Hematopoietic multipotent progenitor cell treated with erythropoietin and hydrocortisone succinate and interleukin-3 and kit ligand, for 8 days (in vitro differentiated cells): Measurements from ENCODE around the gene LRRC4B.
"Not testable (repeated sequence)": the region's sequence is repeated elsewhere in the genome, so short reads cannot be mapped to it uniquely, and the experiment has no call there.

Experiments used
- DNase-seq: peaks from one replicate; pipeline ENCODE4 v3.0.0-alpha.2; 2015

LRRC4B gene

DNA sequence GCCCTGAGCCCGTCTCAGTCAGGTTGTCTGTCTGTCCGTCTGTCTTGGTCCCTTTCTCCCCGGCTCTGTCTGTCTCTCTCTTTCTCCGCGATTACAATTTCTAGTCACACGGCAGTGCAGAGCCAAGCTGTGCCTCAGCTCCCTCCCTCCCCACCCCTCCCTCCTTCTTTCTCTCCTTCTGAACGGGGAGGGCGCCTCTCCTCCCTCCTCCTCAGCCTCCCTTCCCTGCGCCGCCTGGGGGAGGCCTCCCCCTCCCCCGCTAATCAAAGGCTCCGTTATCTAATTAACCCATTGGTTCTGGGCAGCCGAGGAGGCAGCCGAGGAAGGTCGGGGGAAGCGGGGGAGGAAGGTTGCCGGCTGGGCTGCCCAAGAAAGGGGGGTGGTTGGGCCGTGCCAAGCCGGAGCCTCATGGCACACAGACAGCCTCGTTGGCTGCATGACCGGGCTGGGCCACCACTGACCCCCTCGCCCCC lies 16.5 kb downstream of the LRRC4B start:
- DNase-seq = peak; percentile 53

GRCh38 chr19:50551034-50551714 lies 17.1 kb downstream of the LRRC4B start:
- DNase-seq = no peak

DNA sequence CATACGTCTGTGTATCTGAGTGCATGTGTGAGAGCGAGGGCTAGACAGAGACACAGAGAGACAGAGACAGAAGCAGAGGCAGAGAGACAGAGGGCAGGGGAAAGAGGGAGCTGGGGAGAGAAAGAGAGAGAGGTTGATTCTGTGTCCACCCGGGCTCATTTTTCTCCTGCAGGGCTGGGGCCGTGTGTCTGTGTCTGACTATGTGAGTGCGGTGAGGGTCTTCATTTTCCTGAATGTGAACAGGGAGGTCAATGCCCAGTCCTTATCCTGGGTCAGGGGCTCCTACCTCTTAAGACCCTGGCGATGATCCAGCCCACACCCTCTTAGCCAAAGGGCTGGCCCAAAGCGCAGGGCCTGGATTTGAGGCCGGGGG lies 17.7 kb downstream of the LRRC4B start:
- DNase-seq = no peak

- DNase-seq = no peak
Observed at GRCh38 chr19:50549927-50550593, 18.2 kb downstream of the LRRC4B start.

DNA sequence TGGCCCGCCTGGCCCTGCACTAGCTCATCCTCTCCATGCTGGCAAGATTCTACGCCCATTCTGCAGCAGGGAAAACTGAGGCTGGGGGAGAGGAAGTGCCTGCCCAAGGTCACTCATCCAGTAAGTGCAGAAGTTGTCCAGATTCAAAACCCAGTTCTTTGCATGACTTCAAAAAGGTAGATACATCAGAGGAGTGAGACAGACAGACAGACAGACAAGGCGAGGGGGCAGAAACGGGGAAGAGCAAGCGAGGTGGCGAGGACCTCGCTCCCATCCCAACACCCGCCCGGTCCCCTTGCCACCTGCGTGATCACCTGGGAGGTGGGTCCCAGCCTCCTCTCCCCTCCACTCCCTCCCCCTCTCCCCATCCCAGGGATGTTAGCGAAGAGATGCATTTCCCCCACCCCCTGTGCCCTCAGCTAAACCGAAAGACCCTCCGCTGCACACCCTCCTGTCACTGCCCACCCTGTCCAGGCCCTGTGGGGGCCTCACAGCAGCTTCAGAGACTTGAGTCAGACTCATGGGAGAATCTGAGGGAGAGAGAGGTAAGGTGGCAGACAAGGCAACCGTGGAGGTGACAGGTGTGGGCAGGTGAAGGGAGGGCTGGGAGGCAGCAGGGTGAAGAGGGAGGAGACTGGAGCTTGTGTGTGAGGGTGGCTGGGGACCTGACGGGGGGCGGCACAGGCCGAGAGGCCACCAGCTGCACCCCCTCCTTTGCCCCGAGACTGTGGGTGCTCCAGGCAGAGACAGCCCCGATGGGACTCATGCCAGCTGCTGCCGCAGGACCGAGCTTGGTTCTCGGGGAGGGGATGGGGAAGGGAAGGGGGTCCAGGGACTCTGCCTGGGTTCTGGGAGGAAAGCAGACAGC lies 18.9 kb downstream of the LRRC4B start:
- DNase-seq = no peak

- DNase-seq = no peak
Observed at GRCh38 chr19:50548191-50549058, 19.8 kb downstream of the LRRC4B start.

- DNase-seq = no peak
Observed at GRCh38 chr19:50547385-50548190, 20.6 kb downstream of the LRRC4B start.

- DNase-seq = no peak
Observed at GRCh38 chr19:50546527-50547221, 21.6 kb downstream of the LRRC4B start.

DNA sequence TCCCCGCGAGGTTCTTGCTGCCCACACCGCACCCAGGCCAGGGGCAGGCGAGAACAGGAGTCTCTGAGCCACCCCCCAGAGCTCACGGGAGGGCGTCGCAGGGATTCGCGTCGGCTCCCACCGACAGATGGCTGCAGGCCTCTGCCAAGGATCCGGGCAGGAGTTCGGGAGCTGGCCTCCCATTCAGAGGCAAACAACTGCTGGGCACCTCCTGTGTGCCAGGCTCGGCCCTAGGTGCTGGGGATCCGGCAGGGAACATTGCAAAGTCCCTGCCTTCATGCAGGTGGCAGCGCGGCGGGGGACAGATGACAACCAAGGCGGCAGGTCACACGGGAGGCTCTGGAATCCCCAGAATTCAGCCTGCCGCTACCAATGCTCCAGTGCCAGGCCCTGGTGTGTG lies 25.3 kb downstream of the LRRC4B start:
- DNase-seq = no peak

- peak; percentile 82 for DNase-seq
Observed at GRCh38 chr19:50537769-50538230, 30.4 kb downstream of the LRRC4B start.

DNA sequence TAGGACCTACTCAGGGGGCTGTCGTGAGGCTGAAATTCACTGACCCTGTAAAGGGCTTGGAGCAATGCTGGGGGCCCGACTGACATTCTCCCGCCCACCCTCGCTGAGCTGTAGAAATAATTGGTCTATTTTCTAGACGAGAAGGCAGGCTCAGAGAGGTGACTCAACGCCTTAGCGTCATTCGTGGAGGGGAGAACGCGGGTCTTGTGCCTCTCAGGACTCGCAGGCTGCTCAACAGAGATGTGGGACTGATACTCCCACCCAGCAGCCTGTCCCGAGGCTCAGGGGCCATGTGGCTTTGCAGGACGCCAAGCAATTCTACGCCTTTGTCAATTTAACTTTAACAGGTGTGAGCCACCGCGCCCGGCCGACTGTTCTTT lies 30.9 kb downstream of the LRRC4B start:
- no peak for DNase-seq

DNA sequence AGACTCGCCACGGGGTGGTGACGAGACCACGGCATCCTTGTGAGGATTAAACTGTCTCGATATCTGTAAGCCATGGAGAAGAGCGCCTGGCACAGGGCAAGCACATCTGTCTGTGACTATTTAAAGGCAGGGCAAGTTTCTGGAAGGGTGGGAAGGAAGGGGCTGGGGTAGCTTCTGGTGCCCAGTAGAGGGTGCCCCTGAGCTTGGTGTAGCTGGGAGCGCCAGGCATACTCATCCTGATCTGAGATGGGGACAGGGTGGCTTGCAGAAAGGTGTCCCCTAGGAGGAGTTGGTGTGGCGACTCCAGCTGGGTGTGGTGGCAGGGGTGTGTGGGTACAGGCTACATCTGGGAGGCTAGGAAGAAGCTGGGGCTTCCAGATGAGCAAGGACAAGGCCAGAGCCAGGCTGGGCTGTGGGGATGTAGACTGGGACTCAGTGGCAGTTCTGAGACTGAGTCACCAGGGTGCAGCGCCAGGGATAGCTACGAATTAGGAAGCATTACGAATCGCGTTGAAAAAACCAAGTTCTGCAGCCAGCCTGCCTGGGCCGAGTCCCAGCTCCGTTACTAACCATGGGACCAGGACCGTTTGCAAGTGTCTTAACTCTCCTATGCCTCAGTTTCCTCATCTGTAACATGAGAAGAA lies 31.5 kb downstream of the LRRC4B start:
- DNase-seq = no peak

DNA sequence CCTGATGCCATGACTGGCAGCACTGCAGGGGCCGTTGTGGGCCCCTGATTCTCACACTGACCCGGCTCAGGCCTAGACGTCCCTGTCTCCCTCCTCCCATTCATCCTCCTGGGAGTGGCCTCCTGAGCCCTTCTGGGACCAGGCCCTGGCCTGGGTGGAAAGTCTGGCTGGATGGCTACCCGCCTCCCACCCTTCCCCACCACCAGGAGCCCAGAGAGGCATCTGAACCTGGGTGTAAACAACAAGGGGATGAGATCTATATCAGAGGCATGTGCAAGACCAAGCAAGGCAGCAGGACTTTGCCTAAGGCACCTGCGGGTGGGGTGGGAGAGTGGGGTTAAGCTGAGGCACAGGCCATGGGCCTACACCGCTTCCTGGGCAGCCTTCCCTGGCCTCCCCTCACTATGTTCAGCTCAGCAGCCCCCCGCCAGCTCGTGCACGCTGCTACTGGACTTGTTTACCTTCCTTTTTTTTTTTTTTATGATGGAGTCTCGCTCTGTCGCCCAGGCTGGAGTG lies 32.5 kb downstream of the LRRC4B start:
- DNase-seq = no peak

DNA sequence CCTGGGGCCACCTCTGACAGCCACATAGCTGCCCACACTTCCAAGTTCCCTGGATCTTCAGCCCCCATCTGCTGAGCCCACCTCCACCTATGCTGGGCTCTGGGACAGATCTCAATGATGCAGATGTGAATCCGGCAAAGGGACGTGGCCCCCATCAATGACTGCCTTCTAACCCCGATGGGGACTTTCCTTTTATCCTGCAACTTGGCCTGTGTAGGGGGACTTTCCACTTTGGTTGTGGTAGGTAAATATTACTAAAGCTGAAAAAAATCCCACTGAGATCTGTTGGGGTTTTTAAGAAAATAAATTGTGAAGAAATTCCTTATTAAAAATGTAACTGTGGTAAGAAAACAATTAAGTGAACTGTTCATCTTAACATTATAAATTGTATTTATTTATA lies 33.8 kb downstream of the LRRC4B start:
- no peak for DNase-seq

- no peak for DNase-seq
Observed at GRCh38 chr19:50532952-50533351, 35.3 kb downstream of the LRRC4B start.

DNA sequence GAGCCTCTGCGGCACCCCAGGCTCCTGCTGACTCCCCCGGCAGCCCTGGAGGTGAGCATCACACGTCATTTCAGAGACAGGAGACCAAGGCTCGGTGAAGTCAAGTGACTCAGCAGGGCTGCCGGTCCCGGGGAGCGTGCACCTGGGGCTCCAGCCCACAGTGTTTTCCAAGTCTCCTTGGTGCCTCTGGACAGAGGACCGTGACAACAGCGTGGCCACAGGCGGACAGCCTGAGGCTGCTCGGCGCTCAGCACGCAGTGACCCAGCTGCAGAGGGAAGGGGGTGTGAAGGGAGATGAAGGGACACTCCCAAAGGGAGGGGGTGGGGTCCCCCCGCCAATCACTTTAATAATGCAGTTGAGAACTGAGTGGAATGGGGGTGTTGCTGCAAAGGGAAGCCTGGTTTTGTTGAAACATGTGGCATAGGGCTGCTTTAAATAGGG lies 37.0 kb downstream of the LRRC4B start:
- DNase-seq = no peak

- DNase-seq = not testable (repeated sequence)
Observed at GRCh38 chr19:50528052-50528451, 40.2 kb downstream of the LRRC4B start.

DNA sequence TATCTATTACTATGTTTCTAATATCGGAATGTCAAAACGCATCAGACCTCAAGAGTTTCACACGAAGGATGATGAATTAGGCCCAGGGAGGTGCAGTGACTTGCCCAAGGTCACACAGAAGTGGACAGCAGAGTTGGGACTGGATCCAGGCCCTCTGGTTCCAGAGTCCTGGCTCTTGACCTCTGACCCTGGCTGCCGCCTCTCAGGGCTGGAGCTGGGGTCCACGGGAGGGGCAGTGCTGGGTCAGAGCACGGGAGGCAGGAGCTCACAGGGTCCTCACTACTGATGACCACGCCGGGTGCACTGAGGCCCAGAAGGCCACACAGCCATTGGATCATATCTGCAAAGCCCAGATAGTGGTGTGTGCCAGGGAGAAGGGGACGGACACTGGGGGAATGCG lies 45.4 kb downstream of the LRRC4B start:
- no peak for DNase-seq

DNA sequence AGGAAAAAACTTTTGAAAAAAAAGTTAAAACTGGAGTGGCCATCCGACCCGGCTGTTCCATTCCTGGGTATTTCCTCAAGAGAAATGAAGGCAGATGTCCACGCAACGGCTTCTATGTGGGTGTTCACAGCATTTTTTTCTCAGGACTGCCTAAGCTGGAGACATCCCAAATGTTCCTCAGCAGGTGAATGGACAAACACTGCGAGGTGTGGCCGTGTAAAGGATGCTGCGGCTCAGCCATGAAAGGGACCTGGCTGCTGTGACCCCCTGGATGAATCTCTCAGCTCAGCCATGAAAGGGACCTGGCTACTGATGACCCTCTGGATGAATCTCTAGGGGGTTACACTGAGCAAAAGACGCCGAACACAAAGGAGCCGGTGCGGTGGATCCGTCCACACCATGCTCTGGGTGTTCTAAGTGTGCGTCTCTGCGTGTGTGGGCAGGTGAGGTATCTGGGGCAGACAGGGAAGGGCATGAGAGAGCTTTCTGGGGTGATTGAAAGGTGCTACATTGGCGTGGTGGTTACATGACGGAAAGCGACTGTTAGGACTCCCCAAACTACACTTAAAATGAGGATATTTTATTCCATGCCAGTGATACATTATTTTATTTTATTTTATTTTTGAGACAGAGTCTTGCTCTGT lies 47.3 kb downstream of the LRRC4B start:
- DNase-seq = no peak
